K562 (cell line): ENCODE results near the gene ATF4. TPM values are rescaled to one million over a fixed set of nuclear protein-coding genes. Genes with fewer than 3 reads are reported as not detected.
A peak's percentile ranks its signal among the peaks of the same experiment; 100 is the strongest.

Source experiments
- ARID3B ChIP-seq: fragments of 250-450 bp; sonication (Bioruptor Pico); IDR thresholded peaks from 2 replicates; pipeline ENCODE4 v1.4.0; 2020; ENCODE audit warnings: borderline replicate concordance
- GABPB1 ChIP-seq: sonication (generic); formaldehyde crosslinking; IDR thresholded peaks from 2 replicates; pipeline ENCODE4 v1.8.0; 2022; ENCODE audit warnings: mild to moderate bottlenecking, missing genetic modification reagents
- HDAC1 ChIP-seq, 2 experiments: fragments of 450-650 bp; IDR thresholded peaks; 2 replicates each; pipeline ENCODE4 v1.6.1; 2016 to 2017; ENCODE audit warnings: inconsistent platforms in 1 of 2, mild to moderate bottlenecking in 1 of 2, moderate library complexity in 1 of 2
- RERE ChIP-seq: sonication (generic); formaldehyde crosslinking; IDR thresholded peaks from 2 replicates; pipeline ENCODE4 v1.8.0; 2023; ENCODE audit warnings: missing genetic modification reagents, mild to moderate bottlenecking, borderline replicate concordance
- THAP7 ChIP-seq: fragments of 250-450 bp; sonication (Bioruptor Pico); IDR thresholded peaks from 2 replicates; pipeline ENCODE4 v1.5.0; 2021
- ZNF740 ChIP-seq, 3 experiments: fragments of 200-800 bp in 1 of 3; sonication (Bioruptor generic) in 1 of 3; sonication (generic) in 1 of 3; formaldehyde crosslinking in 1 of 3; IDR thresholded peaks; 2 replicates each; pipeline versions ENCODE4 v1.6.1 to v1.8.0; 2016 to 2022; ENCODE audit warnings: mild to moderate bottlenecking in 2 of 3, missing compliant biosample characterization in 2 of 3, missing genetic modification characterization in 2 of 3, missing genetic modification reagents in 1 of 3
- ZNF75A ChIP-seq: fragments of 450-650 bp; formaldehyde crosslinking; IDR thresholded peaks from 2 replicates; pipeline ENCODE4 v1.4.0; 2020; ENCODE audit warnings: mild to moderate bottlenecking
- polyA plus RNA-seq, 8 experiments: library from polyadenylated mRNA; depleted of rRNA in 4 of 8; stranded (reverse) in 5 of 8; unstranded in 3 of 8; fragments of >200 nt; fragmentation: Nextera tagmentation in 2 of 8; fragmentation: Illumina TruSeq in 1 of 8; extraction: Ambion mirVana in 2 of 8; extraction: Trizol in 1 of 8; gene quantifications; 2 replicates each; pipeline versions ENCODE4 v1.2.1 to v1.2.3, GENCODE V29; 2011 to 2014; ENCODE audit warnings: inconsistent platforms in 1 of 8, missing spikeins in 1 of 8
- total RNA-seq, 7 experiments: library from RNA; depleted of rRNA in 6 of 7; stranded (reverse); fragments of >200 nt in 6 of 7; fragmentation: Illumina TruSeq in 2 of 7; extraction: Trizol in 2 of 7; gene quantifications; 2 replicates each; pipeline versions ENCODE4 v1.2.1 to v1.2.3, GENCODE V29; 2011 to 2021; ENCODE audit warnings: low replicate concordance in 1 of 7
- TF ChIP-seq, protein P1 (sequence below), 3 experiments: IDR thresholded peaks in 2 of 3; conservative IDR thresholded peaks in 1 of 3; 2 replicates each; pipeline ENCODE4 v1.5.1; 2011 to 2012; ENCODE audit warnings: low read length in 3 of 3, mild to moderate bottlenecking in 3 of 3, control low read depth in 2 of 3, improper control_type of control experiment in 1 of 3, inconsistent platforms in 1 of 3, low read depth in 1 of 3, mixed read lengths in 1 of 3, moderate library complexity in 1 of 3; ENCODE audit not compliant: insufficient read depth in 2 of 3
- TF ChIP-seq, protein P2 (sequence below): fragments of 450-650 bp; IDR thresholded peaks from 2 replicates; pipeline ENCODE4 v1.6.1; 2017; ENCODE audit warnings: mild to moderate bottlenecking, moderate library complexity
- TF ChIP-seq, protein P3 (sequence below): fragments of 450-650 bp; IDR thresholded peaks from 2 replicates; pipeline ENCODE4 v1.6.1; 2018; ENCODE audit warnings: mild to moderate bottlenecking, low read depth; ENCODE audit not compliant: partially characterized antibody

ATF4 gene
- total and polyA plus RNA-seq, 9 of the 15 experiments (the other 6 are each of a cell fraction or from before 2014, with no cell fraction given) = 93.1 to 723 (median 355) TPM

DNA sequence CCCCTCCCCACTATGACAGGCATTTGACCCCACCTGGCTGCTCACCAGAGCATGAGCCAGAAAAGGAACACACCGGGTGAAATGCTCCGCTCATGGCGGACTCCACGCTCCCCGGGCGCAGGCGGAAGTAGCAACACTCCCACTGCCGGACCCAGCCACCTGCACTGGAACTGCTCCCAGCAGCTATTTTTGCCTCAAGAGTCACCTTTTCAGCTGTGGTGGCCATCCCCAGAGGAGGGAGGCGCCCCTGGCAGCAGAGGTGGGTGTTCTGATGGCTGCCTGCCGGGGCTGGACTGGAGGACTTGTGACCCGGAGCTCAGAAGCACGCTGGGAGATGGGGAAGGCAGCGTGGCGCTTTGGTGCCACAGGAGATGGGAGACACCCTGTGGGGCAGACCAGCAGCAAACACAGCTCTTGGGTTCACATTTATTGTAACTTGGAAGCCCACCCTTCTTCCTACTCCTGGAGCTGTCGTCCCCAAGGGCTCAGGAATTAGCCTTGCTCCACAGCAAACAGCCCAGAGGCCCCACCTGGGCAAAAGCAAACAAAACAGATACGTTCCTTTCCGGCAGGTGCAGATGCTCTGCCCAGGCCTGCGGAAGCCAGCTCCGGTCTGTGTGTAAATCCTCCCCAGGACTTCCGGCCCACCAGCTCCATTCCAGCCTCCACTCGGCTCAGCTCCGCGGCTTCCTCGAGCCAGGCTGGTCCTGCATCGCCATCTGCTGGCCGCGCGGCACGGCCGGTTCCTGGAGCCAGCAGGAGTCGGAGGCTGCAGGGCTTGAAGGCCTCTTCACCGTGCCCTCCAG, 8.5 kb downstream of the ATF4 start (continued):
- TF ChIP-seq GABPB1 (CRISPR knock-in tag) (peak; percentile 84), ZNF740 (CRISPR knock-in tag; IDR thresholded peaks at IDR 0.05) (0 out of 2 replicates have a peak, but pooled peaks have one; percentile 17), ZNF740 (tag; IDR thresholded peaks at IDR 0.05) (no peak), THAP7 (CRISPR knock-in tag) (no peak), ZNF75A (CRISPR knock-in tag) (no peak), ARID3B (CRISPR knock-in tag) (0 out of 2 replicates have a peak, but pooled peaks have one; percentile 45), RERE (CRISPR knock-in tag) (no peak), HDAC1 (IDR thresholded peaks at IDR 0.05) (no peak)
- TF ChIP-seq, protein P1, sequence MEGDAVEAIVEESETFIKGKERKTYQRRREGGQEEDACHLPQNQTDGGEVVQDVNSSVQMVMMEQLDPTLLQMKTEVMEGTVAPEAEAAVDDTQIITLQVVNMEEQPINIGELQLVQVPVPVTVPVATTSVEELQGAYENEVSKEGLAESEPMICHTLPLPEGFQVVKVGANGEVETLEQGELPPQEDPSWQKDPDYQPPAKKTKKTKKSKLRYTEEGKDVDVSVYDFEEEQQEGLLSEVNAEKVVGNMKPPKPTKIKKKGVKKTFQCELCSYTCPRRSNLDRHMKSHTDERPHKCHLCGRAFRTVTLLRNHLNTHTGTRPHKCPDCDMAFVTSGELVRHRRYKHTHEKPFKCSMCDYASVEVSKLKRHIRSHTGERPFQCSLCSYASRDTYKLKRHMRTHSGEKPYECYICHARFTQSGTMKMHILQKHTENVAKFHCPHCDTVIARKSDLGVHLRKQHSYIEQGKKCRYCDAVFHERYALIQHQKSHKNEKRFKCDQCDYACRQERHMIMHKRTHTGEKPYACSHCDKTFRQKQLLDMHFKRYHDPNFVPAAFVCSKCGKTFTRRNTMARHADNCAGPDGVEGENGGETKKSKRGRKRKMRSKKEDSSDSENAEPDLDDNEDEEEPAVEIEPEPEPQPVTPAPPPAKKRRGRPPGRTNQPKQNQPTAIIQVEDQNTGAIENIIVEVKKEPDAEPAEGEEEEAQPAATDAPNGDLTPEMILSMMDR (IDR thresholded peaks at IDR 0.05 in 2 of 3, conservative IDR thresholded peaks at IDR 0.05 in 1 of 3; ENCODE audit: insufficient read depth in 2 of 3, low read depth in 1 of 3, low read length in 3 of 3) = peak; percentile 93 to 97 (median 93)
- TF ChIP-seq, protein P2, sequence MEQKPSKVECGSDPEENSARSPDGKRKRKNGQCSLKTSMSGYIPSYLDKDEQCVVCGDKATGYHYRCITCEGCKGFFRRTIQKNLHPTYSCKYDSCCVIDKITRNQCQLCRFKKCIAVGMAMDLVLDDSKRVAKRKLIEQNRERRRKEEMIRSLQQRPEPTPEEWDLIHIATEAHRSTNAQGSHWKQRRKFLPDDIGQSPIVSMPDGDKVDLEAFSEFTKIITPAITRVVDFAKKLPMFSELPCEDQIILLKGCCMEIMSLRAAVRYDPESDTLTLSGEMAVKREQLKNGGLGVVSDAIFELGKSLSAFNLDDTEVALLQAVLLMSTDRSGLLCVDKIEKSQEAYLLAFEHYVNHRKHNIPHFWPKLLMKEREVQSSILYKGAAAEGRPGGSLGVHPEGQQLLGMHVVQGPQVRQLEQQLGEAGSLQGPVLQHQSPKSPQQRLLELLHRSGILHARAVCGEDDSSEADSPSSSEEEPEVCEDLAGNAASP = no peak
- TF ChIP-seq, protein P3, sequence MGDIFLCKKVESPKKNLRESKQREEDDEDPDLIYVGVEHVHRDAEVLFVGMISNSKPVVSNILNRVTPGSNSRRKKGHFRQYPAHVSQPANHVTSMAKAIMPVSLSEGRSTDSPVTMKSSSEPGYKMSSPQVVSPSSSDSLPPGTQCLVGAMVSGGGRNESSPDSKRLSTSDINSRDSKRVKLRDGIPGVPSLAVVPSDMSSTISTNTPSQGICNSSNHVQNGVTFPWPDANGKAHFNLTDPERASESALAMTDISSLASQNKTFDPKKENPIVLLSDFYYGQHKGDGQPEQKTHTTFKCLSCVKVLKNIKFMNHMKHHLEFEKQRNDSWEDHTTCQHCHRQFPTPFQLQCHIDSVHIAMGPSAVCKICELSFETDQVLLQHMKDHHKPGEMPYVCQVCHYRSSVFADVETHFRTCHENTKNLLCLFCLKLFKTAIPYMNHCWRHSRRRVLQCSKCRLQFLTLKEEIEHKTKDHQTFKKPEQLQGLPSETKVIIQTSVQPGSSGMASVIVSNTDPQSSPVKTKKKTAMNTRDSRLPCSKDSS = no peak
